Parathyroid adenoma (tissue), 2 donors: ENCODE results near the gene ITGA8.
A peak's percentile ranks its signal among the peaks of the same experiment; 100 is the strongest.

ENCODE experiments used
- H2AFZ ChIP-seq: fragments of 300-600 bp; sonication (generic); one replicate; pipeline ENCODE4 v1.7.0; 2017; ENCODE audit warnings: antibody characterized with exemption, mild to moderate bottlenecking
- H3K27ac ChIP-seq: fragments of 300-600 bp; sonication (generic); one replicate; pipeline ENCODE4 v1.7.0; 2017
- H3K27me3 ChIP-seq: fragments of 300-600 bp; sonication (generic); one replicate; pipeline ENCODE4 v1.7.0; 2017; ENCODE audit warnings: low read length; ENCODE audit not compliant: control insufficient read depth, insufficient read depth
- H3K36me3 ChIP-seq: fragments of 300-600 bp; sonication (generic); one replicate; pipeline ENCODE4 v1.7.0; 2017; ENCODE audit warnings: low read length; ENCODE audit not compliant: control insufficient read depth, insufficient read depth
- H3K4me1 ChIP-seq: fragments of 300-600 bp; sonication (generic); one replicate; pipeline ENCODE4 v1.7.0; 2017; ENCODE audit warnings: control low read depth
- H3K4me2 ChIP-seq: fragments of 300-600 bp; sonication (generic); one replicate; pipeline ENCODE4 v1.7.0; 2017; ENCODE audit warnings: low read length
- H3K4me3 ChIP-seq: fragments of 300-600 bp; sonication (generic); one replicate; pipeline ENCODE4 v1.7.0; 2017; ENCODE audit warnings: low read depth, low read length
- H3K79me2 ChIP-seq: fragments of 300-600 bp; sonication (generic); one replicate; pipeline ENCODE4 v1.7.0; 2017; ENCODE audit warnings: control low read depth
- H3K9ac ChIP-seq: fragments of 300-600 bp; sonication (generic); one replicate; pipeline ENCODE4 v1.7.0; 2017; ENCODE audit warnings: mild to moderate bottlenecking
- H3K9me3 ChIP-seq: fragments of 300-600 bp; sonication (generic); one replicate; pipeline ENCODE4 v1.7.0; 2017; ENCODE audit warnings: low read length; ENCODE audit not compliant: control insufficient read depth
- CTCF ChIP-seq: fragments of 300-600 bp; sonication (generic); IDR thresholded peaks from one replicate; pipeline ENCODE4 v1.7.0; 2017; ENCODE audit warnings: antibody characterized with exemption, mild to moderate bottlenecking
- donor health status: primary hyperparathyroidism.

ITGA8 gene

GRCh38 chr10:15719049-15719898 lies 448 bp downstream of the ITGA8 start:
- Histone ChIP-seq H3K79me2 (no peaks in the 10 kb centered on the region), H3K9me3 (no peaks in the 10 kb centered on the region), H3K27ac (peak overlapping the region; percentile 53), H2AFZ (peak overlapping the region; percentile 80), H3K36me3 (no peaks in the 10 kb centered on the region), H3K4me1 (no peaks in the 10 kb centered on the region), H3K4me2 (peak overlapping the region; percentile 57), H3K27me3 (no peaks in the 10 kb centered on the region), H3K4me3 (peak overlapping the region; percentile 80), H3K9ac (no peak overlapping the region)
- TF ChIP-seq CTCF: no peak

GRCh38 chr10:15718694-15719048 lies 1.1 kb downstream of the ITGA8 start:
- Histone ChIP-seq H3K79me2 (no peaks in the 10 kb centered on the region), H3K9me3 (no peaks in the 10 kb centered on the region), H3K36me3 (no peaks in the 10 kb centered on the region), H3K27me3 (no peaks in the 10 kb centered on the region), H3K27ac (peak overlapping the region; percentile 53), H3K4me3 (peak overlapping the region; percentile 80), H3K4me2 (peak overlapping the region; percentile 57), H3K4me1 (no peaks in the 10 kb centered on the region), H3K9ac (no peak overlapping the region), H2AFZ (peak overlapping the region; percentile 80)
- TF ChIP-seq CTCF: no peak

DNA sequence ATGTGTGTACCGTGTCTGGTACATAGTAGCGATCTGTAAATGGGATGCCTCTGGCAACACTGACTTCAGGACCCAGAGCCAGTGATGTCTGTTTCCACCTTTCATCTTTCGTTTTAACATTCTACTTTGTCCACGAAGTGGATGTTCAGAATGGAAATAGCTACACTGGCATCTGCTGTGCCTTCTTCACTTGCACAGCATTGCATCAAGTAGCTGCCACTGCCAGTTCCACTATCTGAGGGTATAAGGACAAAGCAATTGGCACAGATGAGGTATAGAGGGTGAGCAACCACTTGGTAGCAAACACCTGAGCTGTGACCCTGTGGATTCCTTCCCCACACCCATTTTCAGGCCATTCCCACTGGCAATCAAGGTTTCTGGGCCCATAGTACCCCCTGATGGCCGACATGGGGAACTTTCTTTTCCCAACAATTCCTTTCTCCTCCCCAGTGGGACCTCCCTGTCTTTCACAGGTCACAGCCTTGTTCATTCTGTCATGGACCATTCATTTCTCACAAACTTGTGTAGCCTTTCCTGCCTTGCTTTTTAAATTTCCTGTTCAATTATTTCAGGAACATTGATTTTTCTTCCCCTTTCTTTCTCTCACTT lies 4.0 kb downstream of the ITGA8 start:
- peak; percentile 52 for TF ChIP-seq CTCF
- H3K36me3 ChIP-seq: no peaks in the 10 kb centered on the region
- H3K9ac ChIP-seq: no peak overlapping the region
- H3K27me3 ChIP-seq: no peaks in the 10 kb centered on the region
- no peaks in the 10 kb centered on the region for H3K9me3 ChIP-seq
- no peaks in the 10 kb centered on the region for H3K4me1 ChIP-seq
- no peak overlapping the region for H2AFZ ChIP-seq
- H3K4me2 ChIP-seq: peak overlapping the region; percentile 64
- no peak overlapping the region for H3K27ac ChIP-seq
- no peaks in the 10 kb centered on the region for H3K79me2 ChIP-seq
- H3K4me3 ChIP-seq: peak overlapping the region; percentile 6

DNA sequence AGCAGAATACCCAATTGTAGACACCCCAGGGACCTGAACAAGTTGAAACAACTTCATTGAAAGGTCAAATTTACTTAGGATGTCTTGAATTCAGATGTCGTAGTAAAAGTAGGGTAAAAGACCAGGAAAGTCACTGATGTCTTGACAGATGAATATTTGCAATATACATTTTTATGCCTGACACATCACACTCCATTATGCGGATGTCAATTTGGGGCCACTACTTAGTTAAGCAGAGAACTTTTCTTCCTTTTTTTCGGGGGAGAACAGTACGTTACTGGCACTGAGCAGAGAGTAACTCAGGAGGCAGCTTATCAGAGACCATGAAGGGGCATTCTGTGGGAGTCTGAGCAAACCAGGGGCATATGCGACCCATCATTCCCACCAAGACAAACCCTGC lies 4.9 kb downstream of the ITGA8 start:
- no peak for TF ChIP-seq CTCF
- Histone ChIP-seq H3K27ac (no peak overlapping the region), H3K79me2 (no peaks in the 10 kb centered on the region), H3K4me1 (no peaks in the 10 kb centered on the region), H3K4me3 (no peak overlapping the region), H2AFZ (no peak overlapping the region), H3K27me3 (no peaks in the 10 kb centered on the region), H3K9me3 (no peaks in the 10 kb centered on the region), H3K4me2 (peak overlapping the region; percentile 22), H3K9ac (no peak overlapping the region), H3K36me3 (no peaks in the 10 kb centered on the region)
